Hepatocyte (in vitro differentiated cells): Measurements from ENCODE around the gene GPRIN3. TPM values are rescaled to one million over a fixed set of nuclear protein-coding genes. Genes with fewer than 3 reads are reported as not detected.

Experiments used
- DNase-seq: peaks from one replicate; pipeline ENCODE4 v3.0.0-alpha.2; 2016; ENCODE audit warnings: low spot score
- H2AFZ ChIP-seq: fragments of 200-600 bp; sonication (generic); 2 replicates; pipeline ENCODE4 v1.6.0; 2016; ENCODE audit warnings: antibody characterized with exemption, mild to moderate bottlenecking
- H3K27ac ChIP-seq: fragments of 200-600 bp; sonication (generic); 2 replicates; pipeline ENCODE4 v1.5.1; 2016; ENCODE audit warnings: mild to moderate bottlenecking
- H3K27me3 ChIP-seq: fragments of 200-600 bp; sonication (generic); 2 replicates; pipeline ENCODE4 v1.6.1; 2016
- H3K36me3 ChIP-seq: fragments of 200-600 bp; sonication (generic); replicated peaks from 2 replicates; pipeline ENCODE4 v1.5.1; 2016; ENCODE audit warnings: low read depth; ENCODE audit not compliant: insufficient read depth
- H3K4me1 ChIP-seq: fragments of 200-600 bp; sonication (generic); 2 replicates; pipeline ENCODE4 v1.5.1; 2016; ENCODE audit warnings: mild to moderate bottlenecking, moderate library complexity; ENCODE audit not compliant: insufficient read depth
- H3K4me2 ChIP-seq: fragments of 200-600 bp; sonication (generic); 2 replicates; pipeline ENCODE4 v1.6.0; 2016
- H3K4me3 ChIP-seq: fragments of 200-600 bp; sonication (generic); 2 replicates; pipeline ENCODE4 v1.5.1; 2016; ENCODE audit warnings: mild to moderate bottlenecking
- H3K79me2 ChIP-seq: fragments of 200-600 bp; sonication (generic); 2 replicates; pipeline ENCODE4 v1.6.0; 2017; ENCODE audit warnings: mild to moderate bottlenecking
- H3K9me2 ChIP-seq: fragments of 200-600 bp; sonication (generic); replicated peaks from 2 replicates; pipeline ENCODE4 v1.6.0; 2017; ENCODE audit warnings: mild to moderate bottlenecking; ENCODE audit not compliant: insufficient read depth
- H3K9me3 ChIP-seq: fragments of 200-600 bp; sonication (generic); 2 replicates; pipeline ENCODE4 v1.5.1; 2016; ENCODE audit warnings: low read depth, mild to moderate bottlenecking
- H4K20me1 ChIP-seq: fragments of 200-600 bp; sonication (generic); 2 replicates; pipeline ENCODE4 v1.6.0; 2016; ENCODE audit warnings: mild to moderate bottlenecking; ENCODE audit not compliant: insufficient read depth, poor library complexity, severe bottlenecking
- CTCF ChIP-seq: fragments of 200-600 bp; sonication (generic); IDR thresholded peaks from 2 replicates; pipeline ENCODE4 v1.5.1; 2016; ENCODE audit warnings: antibody characterized with exemption, mild to moderate bottlenecking; ENCODE audit not compliant: poor library complexity
- EZH2 ChIP-seq: fragments of 200-600 bp; sonication (generic); IDR thresholded peaks from 2 replicates; pipeline ENCODE4 v1.6.1; 2016; ENCODE audit warnings: antibody characterized with exemption, mild to moderate bottlenecking, borderline replicate concordance
- EZH2phosphoT487 ChIP-seq: fragments of 200-600 bp; sonication (generic); IDR thresholded peaks from one replicate; pipeline ENCODE4 v1.6.1; 2018; ENCODE audit warnings: antibody characterized with exemption, mild to moderate bottlenecking, low read depth, moderate library complexity; ENCODE audit not compliant: unreplicated experiment, severe bottlenecking
- WGBS: methylation state at CpG from one replicate; pipeline ENCODE4 v1.1.6; 2016; ENCODE audit warnings: low lambda C conversion rate; ENCODE audit errors: missing lambda C conversion rate; 5-methylcytosine and 5-hydroxymethylcytosine counted together
- polyA plus RNA-seq: library from polyadenylated mRNA; unstranded; fragments of >200 nt; fragmentation: Nextera tagmentation; extraction: Ambion mirVana; gene quantifications from 2 replicates; pipeline ENCODE4 v1.2.1, GENCODE V29; 2016
- total RNA-seq: library from RNA; depleted of rRNA; stranded (reverse); fragments of >200 nt; gene quantifications from 2 replicates; pipeline ENCODE4 v1.2.3, GENCODE V29; 2014

Gene GPRIN3
- total and polyA plus RNA-seq, 2 experiments from 2014 or later, result 0.64 to 3.0 TPM

GRCh38 chr4:89347363-89348025 lies 39.9 kb upstream of the GPRIN3 start:
- no peaks in the 10 kb centered on the region for H3K27me3 ChIP-seq
- no peaks in the 10 kb centered on the region for H3K79me2 ChIP-seq
- no peaks in the 10 kb centered on the region for H4K20me1 ChIP-seq
- H3K4me3 ChIP-seq, result no peak overlapping the region
- H2AFZ ChIP-seq, result no peak overlapping the region
- TF ChIP-seq EZH2, result no peak
- no peak for TF ChIP-seq CTCF
- TF ChIP-seq EZH2phosphoT487, result no peak
- no peaks in the 10 kb centered on the region for H3K4me1 ChIP-seq
- no peak for DNase-seq
- no peaks in the 10 kb centered on the region for H3K36me3 ChIP-seq
- H3K9me2 ChIP-seq, result no peaks in the 10 kb centered on the region
- H3K9me3 ChIP-seq, result no peaks in the 10 kb centered on the region
- H3K27ac ChIP-seq, result no peak overlapping the region
- H3K4me2 ChIP-seq, result no peak overlapping the region
- WGBS, result 69% methylated on average over 2 of the region's 2 CpGs

GRCh38 chr4:89344571-89344970 lies 37.0 kb upstream of the GPRIN3 start:
- H3K27me3 ChIP-seq, result no peaks in the 10 kb centered on the region
- H2AFZ ChIP-seq, result no peak overlapping the region
- 87% methylated on average over 3 of the region's 3 CpGs for WGBS
- H3K4me3 ChIP-seq, result no peak overlapping the region
- DNase-seq, result no peak
- no peaks in the 10 kb centered on the region for H3K36me3 ChIP-seq
- no peaks in the 10 kb centered on the region for H3K9me2 ChIP-seq
- no peaks in the 10 kb centered on the region for H3K9me3 ChIP-seq
- no peak for TF ChIP-seq EZH2phosphoT487
- no peak for TF ChIP-seq CTCF
- no peak for TF ChIP-seq EZH2
- H4K20me1 ChIP-seq, result no peaks in the 10 kb centered on the region
- H3K27ac ChIP-seq, result no peak overlapping the region
- H3K79me2 ChIP-seq, result no peaks in the 10 kb centered on the region
- no peaks in the 10 kb centered on the region for H3K4me1 ChIP-seq
- H3K4me2 ChIP-seq, result no peak overlapping the region

GRCh38 chr4:89338206-89338605 lies 30.6 kb upstream of the GPRIN3 start:
- no peak overlapping the region for H3K27ac ChIP-seq
- H2AFZ ChIP-seq, result no peak overlapping the region
- no peaks in the 10 kb centered on the region for H3K36me3 ChIP-seq
- H3K79me2 ChIP-seq, result no peaks in the 10 kb centered on the region
- no peak for DNase-seq
- H3K27me3 ChIP-seq, result no peaks in the 10 kb centered on the region
- no peaks in the 10 kb centered on the region for H3K4me1 ChIP-seq
- no peak overlapping the region for H3K4me2 ChIP-seq
- TF ChIP-seq CTCF (no peak), EZH2phosphoT487 (no peak), EZH2 (no peak)
- no peaks in the 10 kb centered on the region for H3K9me2 ChIP-seq
- H3K9me3 ChIP-seq, result no peaks in the 10 kb centered on the region
- no peak overlapping the region for H3K4me3 ChIP-seq
- no peaks in the 10 kb centered on the region for H4K20me1 ChIP-seq
